Left ventricle myocardium superior (tissue), 1 donor: ENCODE measurements around the gene GAL3ST2. TPM values are rescaled to one million over a fixed set of nuclear protein-coding genes. Genes with fewer than 3 reads are reported as not detected.
"Not testable (repeated sequence)": the region's sequence is repeated elsewhere in the genome, so short reads cannot be mapped to it uniquely, and the experiment has no call there.

ENCODE experiments used
- ATAC-seq: fragments of 200-7000 bp; cut with Tn5 transposase; one replicate; pipeline ENCODE4 v1.9.1; 2020; ENCODE audit warnings: mild to moderate bottlenecking, moderate library complexity
- DNase-seq: peaks from one replicate; pipeline ENCODE4 v3.0.0-alpha.2; 2020
- intact Hi-C: fragments of 100-400 bp; cut with micrococcal nuclease; formaldehyde crosslinking; loops from one replicate; pipeline ENCODE4 v1.11.0; 2022
- total RNA-seq: library from RNA; stranded (reverse); fragmentation: NEBNext Ultra II Directional; extraction: Animal tissue kit (Norgen Biotek cat#: 25700); gene quantifications from one replicate; pipeline ENCODE4 v1.2.1, GENCODE V29; 2021
- donor health status: DM: no; HTN: yes; CAD: no; lungs with severe emphysema.

Gene GAL3ST2
- total RNA-seq, 1 donor from 2014 or later: not detected

DNA sequence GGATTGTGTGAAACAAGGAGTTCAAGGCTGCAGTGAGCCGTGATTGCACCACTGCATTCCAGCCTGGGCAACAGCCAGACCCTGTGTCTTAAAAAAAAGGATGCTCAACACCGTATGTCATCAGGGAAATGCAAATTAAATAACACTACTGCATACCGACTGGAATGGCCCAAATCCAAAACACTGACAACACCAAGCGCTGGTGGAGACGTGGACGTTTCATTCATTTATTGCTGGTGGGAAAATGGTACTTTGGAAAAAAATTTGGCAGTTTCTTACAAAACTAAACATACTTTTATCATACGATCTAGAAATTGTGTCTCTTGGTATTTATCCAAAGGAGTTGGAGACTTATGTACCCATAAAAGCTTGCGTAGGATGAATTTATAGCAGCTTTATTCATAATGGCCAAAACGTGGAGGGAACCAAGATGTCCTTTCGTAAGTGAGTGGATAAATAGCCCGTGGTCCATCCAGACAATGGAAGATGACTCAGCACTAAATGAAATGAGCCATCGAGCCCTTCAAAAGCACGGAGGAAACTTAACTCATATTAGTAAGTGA, 56.6 kb downstream of the GAL3ST2 start:
- DNase-seq (no peak), ATAC-seq (no peak)
- intact Hi-C loops: no loop called here

- DNase-seq: not testable (repeated sequence)
These were observed 57.3 kb downstream of the GAL3ST2 start for GRCh38 chr2:241833756-241834526.

DNA sequence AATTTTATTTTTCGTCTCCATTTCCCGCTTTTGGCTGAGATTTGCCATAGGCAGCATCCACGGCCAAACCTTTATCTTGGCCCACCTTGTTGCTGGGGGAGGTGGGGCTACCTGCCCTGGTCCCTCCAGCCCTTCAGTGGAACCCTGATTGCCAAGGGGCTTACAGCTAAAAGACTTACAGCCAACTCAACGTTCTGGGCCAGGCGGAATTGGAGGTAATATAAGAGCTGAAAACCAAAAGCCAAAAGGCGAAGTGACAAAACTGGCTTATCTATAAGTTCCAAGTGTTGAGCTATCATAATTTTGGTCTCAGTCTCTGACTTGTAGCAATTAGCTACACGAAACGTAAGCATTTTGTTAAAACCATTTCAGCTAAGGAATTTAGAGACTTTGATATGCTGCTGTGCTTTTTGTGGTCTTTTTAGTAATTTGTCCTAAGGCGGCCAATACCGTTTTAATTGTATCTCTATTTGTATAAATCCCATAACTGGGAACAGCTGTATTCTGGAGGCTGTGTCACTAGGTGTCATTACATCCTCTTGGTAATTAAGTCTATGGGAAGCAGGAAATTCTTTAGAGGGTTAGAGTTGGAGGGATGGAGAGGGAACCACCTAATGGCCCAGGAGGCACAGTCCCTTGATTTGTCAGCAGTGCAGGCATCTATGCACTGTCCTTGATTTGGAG, 58.0 kb downstream of the GAL3ST2 start:
- no peak for ATAC-seq
- intact Hi-C loops: no loop called here
- no peak for DNase-seq

More at GRCh38 chr2:241833756-241834526, 57.3 kb downstream of the GAL3ST2 start:
- ATAC-seq, intact Hi-C loops: not testable (repeated sequence)

DNA sequence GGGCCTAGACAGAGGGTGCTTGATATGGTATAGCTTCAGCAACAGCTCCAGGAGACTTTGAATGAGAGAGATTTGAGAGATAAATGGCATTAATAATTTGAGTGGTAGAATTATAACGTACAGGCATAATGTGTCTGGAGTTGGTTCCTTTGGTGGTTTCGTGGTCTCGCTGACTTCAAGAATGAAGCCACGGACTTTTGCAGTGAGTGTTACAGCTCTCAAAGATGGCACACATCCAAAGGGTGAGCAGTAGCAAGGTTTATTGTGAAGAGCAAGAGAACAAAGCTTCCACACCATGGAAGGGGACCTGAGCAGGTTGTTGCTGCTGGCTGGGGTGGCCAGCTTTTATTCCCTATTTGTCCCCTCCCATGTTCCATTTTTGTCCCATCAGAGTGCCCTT, 59.0 kb downstream of the GAL3ST2 start:
- intact Hi-C loops: no loop called here
- no peak for DNase-seq
- ATAC-seq: no peak

DNA sequence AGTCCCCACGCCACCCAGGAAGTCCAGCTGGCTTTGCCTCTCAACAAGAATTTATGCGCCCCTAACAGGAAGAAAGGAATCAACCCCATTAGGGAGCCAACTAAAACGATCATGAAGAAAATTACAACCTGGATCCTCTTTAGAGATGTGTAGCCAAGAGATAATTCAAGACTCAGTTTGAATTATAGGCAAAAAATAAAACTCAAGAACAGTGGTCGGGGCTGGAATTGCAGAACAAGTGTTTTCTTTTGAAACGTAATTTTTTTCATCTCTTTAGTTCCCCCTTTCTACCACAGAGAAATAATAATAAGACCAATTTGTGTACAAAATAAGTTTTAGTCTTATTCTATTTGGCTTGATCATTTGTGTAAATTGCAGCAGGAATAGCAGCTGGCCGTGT, 59.7 kb downstream of the GAL3ST2 start:
- DNase-seq (no peak), ATAC-seq (no peak)
- intact Hi-C loops: no loop called here

GRCh38 chr2:241837197-241837965, 60.8 kb downstream of the GAL3ST2 start:
- intact Hi-C loops: no loop called here
- ATAC-seq: no peak
- no peak for DNase-seq

DNA sequence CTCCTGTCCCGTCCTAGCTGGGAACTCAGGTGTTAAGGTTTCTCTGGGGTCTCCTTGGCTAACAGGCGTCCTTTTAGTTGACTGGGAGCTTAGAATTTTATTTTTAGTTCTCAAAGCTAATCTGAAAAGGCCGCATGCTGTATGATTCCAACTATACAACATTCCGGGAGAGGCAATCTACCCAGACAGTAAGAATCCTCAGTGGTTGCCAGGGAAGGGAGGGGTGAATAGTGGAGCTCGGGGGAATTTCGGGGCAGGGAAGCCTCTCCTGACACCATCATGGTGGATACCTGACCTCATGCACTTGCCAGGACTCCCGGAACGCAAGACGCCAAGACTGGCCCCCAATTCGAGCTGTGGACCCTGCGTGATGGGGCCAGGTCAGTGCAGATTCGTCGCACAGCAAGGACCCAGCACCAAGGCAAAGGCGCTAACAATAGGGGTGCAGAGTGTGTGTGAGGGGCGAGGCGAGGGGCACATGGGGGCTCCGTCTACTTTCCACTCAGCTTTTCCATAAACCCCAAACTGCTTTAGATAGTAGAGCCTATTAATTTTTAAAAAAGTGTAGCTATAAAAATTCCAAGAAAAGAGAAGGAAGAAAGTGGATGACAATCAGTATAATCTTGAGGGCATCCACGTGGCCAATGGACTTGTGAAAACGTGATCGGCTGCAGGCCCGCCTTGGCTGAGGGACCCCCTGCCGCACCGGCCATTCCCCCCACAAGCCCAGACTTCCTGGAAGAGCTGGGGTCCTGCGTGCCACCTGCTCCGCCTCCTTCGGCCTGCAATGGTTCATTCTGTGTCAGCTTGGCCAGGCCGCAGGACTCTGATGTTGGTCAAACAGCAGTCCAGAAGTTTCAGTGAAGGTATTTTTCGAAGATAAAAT, 64.8 kb downstream of the GAL3ST2 start:
- DNase-seq (peak; percentile 25), ATAC-seq (peak; percentile 63)
- intact Hi-C loops: no loop called here

GRCh38 chr2:241842067-241842415, 65.4 kb downstream of the GAL3ST2 start:
- DNase-seq (no peak), ATAC-seq (no peak)
- intact Hi-C loops: no loop called here

- intact Hi-C loops: no loop called here
- ATAC-seq (peak; percentile 3), DNase-seq (peak; percentile 49)
These were observed 66.1 kb downstream of the GAL3ST2 start for GRCh38 chr2:241842620-241843211.

GRCh38 chr2:241843321-241844065, 66.9 kb downstream of the GAL3ST2 start:
- ATAC-seq: no peak
- peak; percentile 31 for DNase-seq
- intact Hi-C loops: no loop called here

DNA sequence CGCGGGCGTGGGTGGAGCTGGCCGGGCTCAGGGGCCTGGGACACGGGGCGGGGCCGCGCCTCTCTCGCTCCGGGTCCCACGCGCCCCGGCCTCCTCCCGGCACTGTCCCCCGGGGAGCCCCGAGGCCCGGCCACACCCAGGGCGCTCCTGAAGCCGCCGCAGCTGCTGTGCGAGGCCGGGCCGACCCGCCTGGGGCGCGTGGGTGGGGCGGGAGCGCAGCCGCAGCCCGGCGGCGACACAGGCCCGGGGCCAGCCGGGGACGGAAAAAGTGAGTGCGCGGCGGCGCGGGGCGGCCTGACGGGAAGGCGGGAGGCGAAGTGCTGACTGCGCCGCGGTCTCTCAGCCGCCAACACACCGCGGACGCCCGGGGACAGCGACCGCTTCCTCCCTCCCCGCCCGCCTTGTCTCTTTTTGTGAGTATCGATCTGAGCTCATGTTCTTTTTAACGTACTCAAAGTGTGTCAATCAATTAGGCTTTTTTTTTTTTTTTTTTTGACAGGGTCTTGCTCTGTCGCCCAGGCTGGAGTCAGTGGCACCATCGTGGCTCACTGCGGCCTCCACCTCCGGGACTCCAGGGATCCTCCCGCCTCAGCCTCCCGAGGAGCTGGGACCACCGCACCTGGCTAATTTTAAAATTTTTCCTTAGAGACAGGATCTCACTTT, 67.6 kb downstream of the GAL3ST2 start:
- intact Hi-C loops: no loop called here
- DNase-seq (peak; percentile 91), ATAC-seq (peak; percentile 92)

GRCh38 chr2:241844831-241845578, 68.4 kb downstream of the GAL3ST2 start:
- DNase-seq (no peak), ATAC-seq (no peak)
- intact Hi-C loops: no loop called here

- ATAC-seq (no peak), DNase-seq (no peak)
- intact Hi-C loops: no loop called here
These were observed 69.8 kb downstream of the GAL3ST2 start for GRCh38 chr2:241846406-241846805.

GRCh38 chr2:241848761-241849615, 72.4 kb downstream of the GAL3ST2 start:
- intact Hi-C loops: no loop called here
- ATAC-seq (no peak), DNase-seq (no peak)

DNA sequence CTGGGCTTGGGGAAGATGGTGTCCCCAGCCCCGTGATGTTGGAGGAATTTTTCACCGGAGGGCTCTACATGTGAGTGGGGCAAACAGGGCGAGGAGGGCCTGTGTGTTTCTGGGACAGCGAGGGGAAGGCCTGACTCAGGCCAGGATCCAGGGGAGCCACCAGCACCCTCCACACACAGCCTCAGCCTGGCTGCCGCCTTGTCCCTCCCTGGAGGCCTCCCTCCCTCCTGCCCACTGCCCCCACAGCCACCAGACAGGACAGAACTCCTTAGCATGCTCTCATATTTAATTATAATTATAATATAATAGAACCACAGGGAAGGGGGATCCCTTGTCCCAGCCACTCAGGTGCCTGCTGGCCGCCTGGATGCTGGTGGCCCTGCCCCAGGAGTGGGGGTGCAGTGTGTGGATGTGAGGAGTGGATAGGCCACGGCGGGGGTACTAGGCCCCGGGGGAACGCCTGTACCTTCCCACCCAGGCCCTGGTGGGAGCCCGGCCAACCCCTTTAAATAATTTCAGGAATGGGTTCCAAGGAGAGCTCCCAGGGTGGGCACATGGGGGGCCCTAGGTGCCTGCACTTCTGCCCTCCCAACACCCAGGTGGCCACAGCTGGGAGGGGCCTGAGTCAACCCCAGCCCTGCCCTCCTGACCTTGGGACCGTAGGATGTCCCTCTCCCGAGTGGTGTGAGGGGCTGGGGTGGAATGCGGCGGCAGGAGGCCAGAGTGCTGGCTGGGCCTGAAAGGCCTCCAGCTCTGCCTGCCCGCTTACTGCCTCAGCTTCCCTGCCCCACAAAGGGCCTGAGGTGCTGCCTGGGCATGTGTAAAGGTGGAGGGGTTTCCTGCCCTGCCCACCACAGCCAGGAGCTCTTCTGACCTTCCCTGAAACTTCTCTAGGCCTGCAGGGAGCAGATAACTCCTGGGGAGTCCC, 73.3 kb downstream of the GAL3ST2 start:
- intact Hi-C loops: no loop called here
- DNase-seq (no peak), ATAC-seq (no peak)
